Activated CD4-positive, alpha-beta memory T cell treated with anti-CD3 and anti-CD28 coated beads for 36 hours (primary cell): ENCODE results near the gene SORCS3. TPM values are rescaled to one million over a fixed set of nuclear protein-coding genes. Genes with fewer than 3 reads are reported as not detected.

Experiments
- CTCF ChIA-PET: fragments of 350-600 bp; sonication (Branson Sonifier 250); formaldehyde crosslinking; loops from one replicate; lab custom pipeline; 2021; ENCODE audit warnings: antibody characterized with exemption, inconsistent platforms; lab: Charles Lee
- POLR2A ChIA-PET: fragments of 350-600 bp; sonication (Branson Sonifier 250); formaldehyde crosslinking; loops from one replicate; lab custom pipeline; 2021; ENCODE audit warnings: antibody characterized with exemption; lab: Charles Lee
- DNase-seq: peaks from one replicate; pipeline ENCODE4 v3.0.0-alpha.2; 2020
- H3K27ac Mint-ChIP-seq: one replicate; pipeline ENCODE4 v1.8.0; 2021; ENCODE audit warnings: mixed read lengths
- H3K27me3 Mint-ChIP-seq: one replicate; pipeline ENCODE4 v1.8.0; 2021; ENCODE audit warnings: mixed read lengths
- H3K36me3 Mint-ChIP-seq: one replicate; pipeline ENCODE4 v1.8.0; 2021; ENCODE audit warnings: mixed read lengths
- H3K4me1 Mint-ChIP-seq: one replicate; pipeline ENCODE4 v1.8.0; 2021; ENCODE audit warnings: low read depth, mixed read lengths
- H3K4me3 Mint-ChIP-seq: one replicate; pipeline ENCODE4 v1.8.0; 2021; ENCODE audit warnings: mild to moderate bottlenecking, mixed read lengths
- H3K9me3 Mint-ChIP-seq: one replicate; pipeline ENCODE4 v1.8.0; 2021; ENCODE audit warnings: mixed read lengths
- intact Hi-C: fragments of 100-400 bp; cut with micrococcal nuclease; formaldehyde crosslinking; loops from one replicate; pipeline ENCODE4 v1.15.1; 2023
- total RNA-seq, 2 experiments: library from RNA; stranded (reverse); gene quantifications; one replicate each; pipeline ENCODE4 v1.2.3, GENCODE V29; 2021

The SORCS3 gene
- total RNA-seq, 2 experiments from 2014 or later, result not detected

DNA sequence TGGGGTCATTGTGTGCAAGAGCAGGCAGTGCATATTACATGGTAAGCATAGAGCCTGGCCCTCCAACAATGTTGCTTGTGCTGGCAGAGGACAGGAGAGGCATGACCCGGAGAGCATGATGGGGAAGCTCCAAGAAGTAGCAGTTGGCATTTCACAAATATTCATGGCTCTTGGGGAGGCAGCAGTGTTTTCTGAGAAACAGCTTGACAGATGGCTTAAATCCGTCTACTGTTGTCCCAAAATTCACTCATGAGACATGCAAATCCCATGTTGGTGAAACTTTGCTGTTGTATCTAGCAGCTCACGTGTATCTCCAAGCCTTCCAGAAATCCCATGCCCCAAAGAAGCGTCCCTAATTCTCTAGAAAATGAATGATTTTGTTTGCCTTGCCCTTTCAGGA lies 487.0 kb downstream of the SORCS3 start:
- CTCF ChIA-PET, result no interaction called here
- Mint-ChIP-seq H3K4me3 (no peak overlapping the region), H3K27me3 (no peaks in the 10 kb centered on the region)

DNA sequence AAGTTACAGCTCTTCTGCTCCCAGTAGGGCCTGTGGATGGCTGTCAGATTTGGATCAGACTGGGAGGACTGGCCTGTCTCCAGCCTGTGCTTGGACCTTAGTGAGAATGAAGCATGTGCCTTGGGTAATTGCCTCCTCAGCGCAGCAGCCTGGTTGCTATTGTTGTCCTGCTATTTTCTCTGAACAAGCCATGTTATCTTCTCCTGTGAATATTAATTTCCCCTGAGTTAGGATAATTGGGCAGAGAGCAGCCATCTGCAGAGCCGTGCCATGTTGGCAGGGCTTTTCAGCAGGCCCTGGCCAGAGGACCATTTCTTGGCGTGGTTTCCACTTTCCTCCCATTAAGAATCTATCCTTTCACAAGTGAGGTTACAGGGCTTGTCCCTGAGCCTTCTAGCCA lies 497.3 kb downstream of the SORCS3 start:
- H3K36me3 Mint-ChIP-seq, result no peaks in the 10 kb centered on the region
- H3K9me3 Mint-ChIP-seq, result no peaks in the 10 kb centered on the region
- CTCF ChIA-PET, result no interaction called here
- H3K4me1 Mint-ChIP-seq, result no peaks in the 10 kb centered on the region
- H3K27ac Mint-ChIP-seq, result no peak overlapping the region
- POLR2A ChIA-PET, result no interaction called here
- no peaks in the 10 kb centered on the region for H3K27me3 Mint-ChIP-seq
- no peak overlapping the region for H3K4me3 Mint-ChIP-seq
- no peak for DNase-seq
- intact Hi-C loops, result no loop called here

More for the DNA sequence above, 487.0 kb downstream of the SORCS3 start:
- no peak for DNase-seq
- no peaks in the 10 kb centered on the region for H3K4me1 Mint-ChIP-seq
- no peak overlapping the region for H3K27ac Mint-ChIP-seq
- POLR2A ChIA-PET, result no interaction called here
- H3K9me3 Mint-ChIP-seq, result no peaks in the 10 kb centered on the region
- H3K36me3 Mint-ChIP-seq, result no peaks in the 10 kb centered on the region
- intact Hi-C loops, result no loop called here

DNA sequence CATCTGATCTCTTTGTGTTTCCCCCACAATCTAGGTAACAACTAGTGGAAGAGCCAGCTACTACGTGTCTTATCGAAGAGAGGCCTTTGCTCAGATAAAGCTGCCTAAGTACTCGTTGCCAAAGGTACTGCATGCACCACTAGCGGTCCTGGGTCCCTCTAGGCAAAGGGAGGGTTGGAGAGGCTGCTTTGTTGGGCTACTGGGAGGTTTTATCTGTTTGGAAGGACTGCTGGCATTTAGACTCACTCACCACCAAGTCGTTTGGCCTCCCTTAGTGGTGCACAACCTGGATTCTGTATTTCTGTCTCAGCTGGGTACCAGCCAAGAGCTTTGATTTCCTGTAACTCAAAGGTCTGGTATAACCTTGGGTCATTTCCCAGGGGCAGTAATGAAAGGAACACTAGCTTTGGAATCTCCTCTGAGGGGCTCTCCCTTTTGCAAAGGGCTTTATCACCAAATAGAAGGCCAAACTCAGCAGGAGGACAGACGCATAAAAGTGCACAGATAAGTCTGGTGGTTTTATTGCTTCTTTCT lies 498.3 kb downstream of the SORCS3 start:
- intact Hi-C loops, result no loop called here
- Mint-ChIP-seq H3K36me3 (no peaks in the 10 kb centered on the region), H3K4me3 (no peak overlapping the region), H3K9me3 (no peaks in the 10 kb centered on the region), H3K27ac (no peak overlapping the region), H3K27me3 (no peaks in the 10 kb centered on the region), H3K4me1 (no peaks in the 10 kb centered on the region)
- no peak for DNase-seq
- ChIA-PET POLR2A (no interaction called here), CTCF (interaction anchor here (0.6 kb wide), 1 partner anchor 23 kb away, joined by 3 read pairs; no protein-coding TSS in a partner anchor)

DNA sequence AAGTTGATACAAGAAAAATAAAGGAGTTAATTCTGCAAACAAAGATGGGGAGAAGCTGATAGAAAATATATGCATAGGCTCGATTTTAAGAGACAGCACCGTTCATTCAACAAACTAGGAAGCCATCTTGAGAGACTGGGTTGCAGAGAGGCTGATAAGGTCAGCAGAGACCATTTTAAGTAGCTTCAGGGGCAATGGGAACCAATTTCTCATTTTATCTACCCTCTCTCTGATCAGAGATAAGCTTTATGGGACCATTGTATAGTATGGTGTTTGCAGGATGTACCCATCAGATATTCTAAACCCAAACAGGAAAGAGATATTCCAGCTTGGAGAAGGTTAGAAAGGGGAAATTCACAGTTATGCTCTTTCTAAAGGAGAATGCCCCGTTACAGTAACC lies 499.5 kb downstream of the SORCS3 start:
- Mint-ChIP-seq H3K4me1 (no peaks in the 10 kb centered on the region), H3K36me3 (no peaks in the 10 kb centered on the region), H3K9me3 (no peaks in the 10 kb centered on the region), H3K27me3 (no peaks in the 10 kb centered on the region), H3K27ac (no peak overlapping the region), H3K4me3 (no peak overlapping the region)
- intact Hi-C loops, result no loop called here
- CTCF ChIA-PET, result no interaction called here
- POLR2A ChIA-PET, result no interaction called here
- DNase-seq, result no peak

DNA sequence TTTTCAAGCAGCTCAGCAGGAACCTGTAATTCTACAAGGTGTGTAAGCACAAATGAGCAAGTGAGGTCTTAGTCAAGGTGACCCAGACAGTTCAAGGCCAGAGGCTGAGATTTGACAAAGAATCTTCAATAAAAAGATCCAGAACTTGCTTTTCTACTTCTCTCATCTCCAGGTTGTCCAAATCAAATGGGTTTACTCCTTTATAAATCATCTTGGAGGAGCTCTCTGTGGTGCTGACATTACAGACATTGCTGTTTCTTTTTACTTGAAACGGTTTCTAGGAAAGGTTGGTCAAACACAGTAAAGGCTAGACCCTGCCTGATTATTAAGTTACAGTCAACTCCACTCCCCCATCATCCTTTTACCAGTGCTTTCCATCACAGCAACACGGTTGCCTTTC lies 504.6 kb downstream of the SORCS3 start:
- no peak for DNase-seq
- POLR2A ChIA-PET, result no interaction called here
- Mint-ChIP-seq H3K27ac (no peak overlapping the region), H3K36me3 (no peaks in the 10 kb centered on the region), H3K4me1 (no peaks in the 10 kb centered on the region), H3K9me3 (no peaks in the 10 kb centered on the region), H3K27me3 (no peaks in the 10 kb centered on the region), H3K4me3 (no peak overlapping the region)
- CTCF ChIA-PET, result no interaction called here
- intact Hi-C loops, result no loop called here

DNA sequence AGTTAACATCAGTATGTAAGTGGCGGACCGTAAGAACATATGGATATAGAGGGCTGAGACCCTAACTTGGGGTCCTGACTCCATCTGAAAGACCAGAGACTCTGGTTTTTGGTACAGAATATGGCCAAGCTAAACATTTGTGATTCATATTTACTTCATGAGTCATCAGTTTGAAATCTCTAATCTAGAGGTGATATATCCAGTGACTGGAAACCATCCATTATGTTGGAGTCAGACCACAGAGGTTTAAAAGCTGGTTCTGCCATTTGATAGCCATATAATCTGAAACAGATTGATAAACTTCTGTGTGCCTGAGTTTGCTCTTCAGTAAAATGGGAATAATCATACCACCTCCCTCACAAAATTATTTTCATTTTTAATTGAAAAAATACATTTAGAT lies 505.3 kb downstream of the SORCS3 start:
- no peaks in the 10 kb centered on the region for H3K9me3 Mint-ChIP-seq
- H3K4me1 Mint-ChIP-seq, result no peaks in the 10 kb centered on the region
- H3K27me3 Mint-ChIP-seq, result no peaks in the 10 kb centered on the region
- ChIA-PET CTCF (no interaction called here), POLR2A (no interaction called here)
- intact Hi-C loops, result no loop called here
- no peaks in the 10 kb centered on the region for H3K36me3 Mint-ChIP-seq
- H3K4me3 Mint-ChIP-seq, result no peak overlapping the region
- DNase-seq, result no peak
- no peak overlapping the region for H3K27ac Mint-ChIP-seq

DNA sequence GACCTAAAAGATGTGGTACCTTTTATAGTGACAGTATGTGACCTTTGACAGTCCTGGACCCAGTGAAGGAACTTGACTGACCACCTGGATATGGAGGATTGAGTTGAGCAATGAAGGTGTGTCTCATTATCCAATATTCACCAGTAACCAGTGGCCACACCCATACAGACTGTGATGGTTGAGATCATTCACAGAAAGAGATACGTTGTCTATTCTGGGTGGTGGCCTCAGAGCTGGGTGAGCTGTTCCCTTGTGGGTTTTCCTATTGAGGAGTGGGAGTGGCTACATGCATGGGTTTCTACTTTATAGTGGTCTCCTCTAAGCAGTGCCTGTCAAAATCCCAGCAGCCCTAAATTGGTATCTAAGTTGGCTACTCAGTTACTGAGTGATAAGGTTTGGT lies 507.4 kb downstream of the SORCS3 start:
- Mint-ChIP-seq H3K27ac (no peak overlapping the region), H3K36me3 (no peaks in the 10 kb centered on the region), H3K4me3 (no peak overlapping the region), H3K9me3 (no peaks in the 10 kb centered on the region), H3K27me3 (no peaks in the 10 kb centered on the region), H3K4me1 (no peaks in the 10 kb centered on the region)
- DNase-seq, result no peak
- CTCF ChIA-PET, result no interaction called here
- intact Hi-C loops, result no loop called here
- POLR2A ChIA-PET, result no interaction called here

DNA sequence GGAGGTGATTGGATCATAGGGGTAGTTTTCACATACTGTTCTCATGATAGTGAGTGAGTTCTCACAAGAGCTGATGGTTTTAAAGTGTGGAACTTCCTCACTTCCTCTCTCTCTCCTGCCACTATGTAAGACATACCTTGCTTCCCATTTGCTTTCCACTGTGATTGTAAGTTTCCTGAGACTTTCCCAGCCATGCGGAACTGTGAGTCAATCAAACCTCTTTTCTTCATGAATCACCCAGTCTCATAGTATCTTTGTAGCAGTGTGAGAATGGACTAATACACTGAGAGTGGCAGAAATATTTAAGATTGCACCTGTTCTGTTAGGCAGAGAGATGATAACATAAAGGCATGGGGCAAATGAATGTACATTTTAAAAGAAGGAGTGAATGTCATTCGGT lies 507.8 kb downstream of the SORCS3 start:
- no peaks in the 10 kb centered on the region for H3K4me1 Mint-ChIP-seq
- no peak overlapping the region for H3K27ac Mint-ChIP-seq
- H3K27me3 Mint-ChIP-seq, result no peaks in the 10 kb centered on the region
- CTCF ChIA-PET, result no interaction called here
- POLR2A ChIA-PET, result no interaction called here
- intact Hi-C loops, result no loop called here
- H3K36me3 Mint-ChIP-seq, result no peaks in the 10 kb centered on the region
- DNase-seq, result no peak
- no peak overlapping the region for H3K4me3 Mint-ChIP-seq
- no peaks in the 10 kb centered on the region for H3K9me3 Mint-ChIP-seq

DNA sequence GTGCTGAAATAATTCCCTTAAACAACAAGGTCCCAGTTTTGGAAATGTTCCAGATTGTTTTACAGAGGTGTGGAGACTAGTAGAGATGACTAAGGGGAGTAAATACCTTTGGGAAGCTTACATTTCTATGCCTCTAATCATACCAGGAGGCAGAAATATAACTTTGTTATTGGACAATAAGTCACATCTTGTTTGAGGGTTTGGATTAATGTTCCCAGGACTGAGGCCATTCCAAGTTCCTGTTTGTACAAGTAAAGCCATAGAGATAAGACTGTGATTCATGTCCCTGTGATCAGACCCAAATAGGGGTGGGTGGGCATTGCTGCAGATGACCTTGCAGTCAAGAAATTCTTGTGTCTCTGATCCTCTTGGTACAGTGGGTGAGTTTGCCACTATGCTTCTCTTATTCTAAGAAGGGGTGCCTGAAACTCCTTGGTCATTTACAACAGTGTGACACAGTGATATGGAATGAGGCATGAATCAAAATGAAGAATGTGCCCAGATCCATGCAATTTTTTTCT lies 508.3 kb downstream of the SORCS3 start:
- Mint-ChIP-seq H3K27ac (no peak overlapping the region), H3K4me1 (no peaks in the 10 kb centered on the region), H3K36me3 (no peaks in the 10 kb centered on the region), H3K27me3 (no peaks in the 10 kb centered on the region), H3K4me3 (no peak overlapping the region), H3K9me3 (no peaks in the 10 kb centered on the region)
- intact Hi-C loops, result no loop called here
- ChIA-PET CTCF (no interaction called here), POLR2A (no interaction called here)
- DNase-seq, result no peak

DNA sequence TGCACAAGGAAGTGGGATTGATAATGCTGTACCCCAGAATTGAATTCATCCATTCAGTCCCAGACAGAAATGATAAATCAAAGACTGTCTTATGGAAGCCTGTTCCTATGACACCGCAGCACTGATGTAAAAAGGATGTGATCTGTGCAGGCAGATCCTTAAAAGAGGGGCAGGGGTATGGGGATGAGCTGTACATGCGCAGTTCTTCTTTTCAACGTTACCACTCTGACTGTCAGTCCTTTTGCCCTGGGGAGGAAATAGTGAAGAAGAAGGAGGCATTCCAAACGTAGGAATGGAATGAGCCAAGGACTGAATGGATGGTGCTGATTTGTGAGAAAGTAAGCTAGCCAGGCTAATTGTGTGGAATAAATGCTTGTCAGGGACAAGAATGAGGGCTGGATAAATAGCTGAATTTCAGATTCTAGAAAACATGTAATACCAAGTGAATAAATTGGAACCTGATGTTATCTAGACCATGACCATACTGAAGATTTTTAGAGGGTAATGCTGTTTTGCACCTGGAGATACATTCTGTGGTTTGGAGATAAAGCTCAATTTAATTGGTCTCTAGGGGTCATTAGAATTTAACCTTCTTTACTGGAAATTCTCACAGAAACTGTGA lies 509.3 kb downstream of the SORCS3 start:
- Mint-ChIP-seq H3K27ac (no peak overlapping the region), H3K4me1 (no peaks in the 10 kb centered on the region)

DNA sequence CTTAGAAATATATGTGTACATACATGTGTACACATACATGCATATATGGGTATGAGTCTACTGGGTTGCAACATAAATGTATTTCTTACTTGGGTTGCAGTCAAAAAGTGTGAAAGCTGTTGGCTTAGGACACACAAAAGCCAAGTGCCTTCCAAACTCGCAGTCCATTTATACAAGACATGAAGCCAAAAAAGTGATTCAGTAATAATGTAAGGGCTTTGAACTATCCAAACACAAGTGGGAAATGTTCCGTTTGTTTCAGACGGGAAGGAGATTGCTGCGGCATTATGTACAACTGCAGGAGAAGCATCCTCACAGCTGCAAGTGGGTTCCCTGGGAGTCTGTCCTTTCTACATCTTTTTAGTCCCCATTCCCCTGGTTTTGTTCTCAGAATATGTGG lies 513.6 kb downstream of the SORCS3 start:
- no peak overlapping the region for H3K4me3 Mint-ChIP-seq
- H3K36me3 Mint-ChIP-seq, result no peaks in the 10 kb centered on the region
- CTCF ChIA-PET, result no interaction called here
- POLR2A ChIA-PET, result no interaction called here
- no peaks in the 10 kb centered on the region for H3K9me3 Mint-ChIP-seq
- DNase-seq, result no peak
- H3K27me3 Mint-ChIP-seq, result no peaks in the 10 kb centered on the region
- no peaks in the 10 kb centered on the region for H3K4me1 Mint-ChIP-seq
- H3K27ac Mint-ChIP-seq, result no peak overlapping the region
- intact Hi-C loops, result no loop called here

More for the DNA sequence above, 509.3 kb downstream of the SORCS3 start:
- H3K27me3 Mint-ChIP-seq, result no peaks in the 10 kb centered on the region
- intact Hi-C loops, result no loop called here
- H3K36me3 Mint-ChIP-seq, result no peaks in the 10 kb centered on the region
- POLR2A ChIA-PET, result no interaction called here
- CTCF ChIA-PET, result no interaction called here
- H3K9me3 Mint-ChIP-seq, result no peaks in the 10 kb centered on the region
- DNase-seq, result no peak
- H3K4me3 Mint-ChIP-seq, result no peak overlapping the region

DNA sequence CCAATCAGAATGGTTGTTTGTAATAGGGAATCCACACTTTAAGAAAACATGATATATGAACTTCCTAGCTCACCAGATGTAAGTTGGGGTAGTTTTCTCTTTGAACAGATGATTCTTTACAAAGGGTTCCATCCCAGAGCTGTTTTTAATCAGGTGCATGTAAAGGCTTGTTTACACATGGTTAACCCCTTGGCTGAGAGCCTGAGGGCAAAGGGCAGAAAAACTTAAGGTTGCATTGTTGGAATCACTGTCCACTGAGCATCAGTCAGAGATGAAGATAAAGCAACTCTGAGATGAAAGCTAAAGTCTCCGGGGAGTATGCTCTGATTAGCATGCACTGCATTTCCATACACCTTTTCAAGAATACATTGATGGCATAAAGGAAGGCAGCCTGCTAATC lies 518.2 kb downstream of the SORCS3 start:
- intact Hi-C loops, result no loop called here
- CTCF ChIA-PET, result no interaction called here
- Mint-ChIP-seq H3K4me3 (no peak overlapping the region), H3K36me3 (no peaks in the 10 kb centered on the region), H3K9me3 (no peaks in the 10 kb centered on the region), H3K27me3 (no peaks in the 10 kb centered on the region), H3K27ac (no peak overlapping the region), H3K4me1 (no peaks in the 10 kb centered on the region)
- no peak for DNase-seq
- POLR2A ChIA-PET, result no interaction called here

DNA sequence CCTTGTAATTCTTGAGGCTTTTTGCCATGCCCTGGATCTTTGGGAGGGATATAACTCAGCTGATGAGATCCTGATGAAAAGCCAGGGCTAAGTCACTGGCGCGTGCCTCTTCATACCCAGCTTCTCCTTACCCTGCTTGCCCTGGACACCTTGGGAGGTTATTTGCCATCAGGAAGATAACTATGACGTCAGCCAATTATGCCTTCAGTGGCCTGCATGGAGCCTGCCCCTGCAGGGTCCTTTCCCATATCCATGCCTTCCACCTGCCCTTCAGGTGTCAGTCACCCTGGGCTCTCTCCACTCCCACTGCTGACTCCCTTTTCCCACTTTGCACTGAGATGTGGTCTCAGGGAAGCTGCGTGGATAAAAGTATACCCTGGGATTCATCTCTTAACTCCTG lies 520.1 kb downstream of the SORCS3 start:
- no peaks in the 10 kb centered on the region for H3K9me3 Mint-ChIP-seq
- no peaks in the 10 kb centered on the region for H3K27me3 Mint-ChIP-seq
- no peak for DNase-seq
- CTCF ChIA-PET, result no interaction called here
- H3K4me3 Mint-ChIP-seq, result no peak overlapping the region
- H3K4me1 Mint-ChIP-seq, result no peaks in the 10 kb centered on the region
- H3K27ac Mint-ChIP-seq, result no peak overlapping the region
- POLR2A ChIA-PET, result no interaction called here
- no peaks in the 10 kb centered on the region for H3K36me3 Mint-ChIP-seq
- intact Hi-C loops, result no loop called here
